ENCODE results near the gene TMEFF1. TPM values are rescaled to one million over a fixed set of nuclear protein-coding genes. Genes with fewer than 3 reads are reported as not detected.
A peak's percentile ranks its signal among the peaks of the same experiment; 100 is the strongest.

TMEFF1 gene
- polyA plus RNA-seq, 2 of the 4 experiments (the other 2 are of a cell fraction): 0.31 to 0.61 TPM

- no peak overlapping the region for H3K4me2 ChIP-seq
- H3K4me1 ChIP-seq: no peaks in the 10 kb centered on the region
- TF ChIP-seq RAD21 (conservative IDR thresholded peaks at IDR 0.05 in 1 of 2, IDR thresholded peaks at IDR 0.05 in 1 of 2) (peak in 1 of 2 experiments; percentile 40; a peak in 2 of 5 replicates), KDM1A (IDR thresholded peaks at IDR 0.05; ENCODE audit: low read depth) (no peak)
- DNase-seq (ENCODE audit: low read depth in 1 of 2, low spot score in 1 of 2) (peak in 1 of 2 experiments; percentile 20), ATAC-seq (peak in 1 of 2 experiments; percentile 72; a peak in 2 of 6 replicates), FAIRE-seq (no peak)
- no peaks in the 10 kb centered on the region for H3K9me3 ChIP-seq
- H3K4me3 ChIP-seq: no peak overlapping the region
- ChIA-PET POLR2A (no interaction called here), CTCF (interaction anchor here (1.0 to 1.3 kb wide), 5 partner anchors 11 to 956 kb away, joined by 3 to 5 read pairs (median 3); no protein-coding TSS in a partner anchor)
- H3K27ac ChIP-seq: no peak overlapping the region
- WGBS (ENCODE audit: missing lambda C conversion rate): 82% methylated on average over 2 of the region's 2 CpGs
Measured at GRCh38 chr9:100492952-100493351, 20.0 kb downstream of the TMEFF1 start.

DNA sequence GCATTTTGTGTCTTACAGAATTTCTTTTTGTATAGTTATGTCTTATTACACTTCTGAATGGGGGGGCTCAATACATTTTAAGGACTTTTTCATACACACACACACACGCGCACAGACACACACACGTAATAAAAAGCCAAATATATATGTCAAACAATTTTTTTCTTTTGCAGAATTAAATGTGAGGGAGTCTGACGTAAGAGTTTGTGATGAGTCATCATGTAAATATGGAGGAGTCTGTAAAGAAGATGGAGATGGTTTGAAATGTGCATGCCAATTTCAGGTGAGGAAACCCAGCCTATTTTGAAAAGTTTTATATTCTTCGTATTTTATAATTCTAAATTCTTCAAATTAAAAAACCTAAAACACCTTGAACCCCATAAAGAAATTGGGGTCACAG is 25.6 kb downstream of the TMEFF1 start:
- ChIA-PET POLR2A (no interaction called here), CTCF (no interaction called here)
- TF ChIP-seq HOXA7 (CRISPR knock-in tag; IDR thresholded peaks at IDR 0.05) (no peak), RAD21 (conservative IDR thresholded peaks at IDR 0.05 in 1 of 2, IDR thresholded peaks at IDR 0.05 in 1 of 2) (no peak), CEBPB (IDR thresholded peaks at IDR 0.05) (0 out of 4 replicates have a peak, but pooled peaks of 1 of the 2 experiments have one; percentile 50), MAFK (IDR thresholded peaks at IDR 0.05; ENCODE audit: partially characterized antibody) (peak; percentile 85), JUNB (IDR thresholded peaks at IDR 0.05) (peak; percentile 19; the same call in 1 of the 2 replicates), BHLHE40 (IDR thresholded peaks at IDR 0.05; ENCODE audit: low read depth, low read length) (no peak), FOSL2 (IDR thresholded peaks at IDR 0.05) (peak; percentile 42; the same call in 1 of the 2 replicates), FOSL2 (CRISPR knock-in tag; IDR thresholded peaks at IDR 0.05) (peak; percentile 92)
- Histone ChIP-seq H3K9me3 (no peaks in the 10 kb centered on the region), H3K27ac (no peak overlapping the region), H3K4me1 (peaks cover 7% of the 10 kb centered on the region; the same call in 2 of the 3 replicates), H3K4me2 (peak overlapping the region; percentile 15; the same call in 1 of the 3 replicates), H3K4me3 (no peak overlapping the region)
- peak in 1 of 2 experiments; percentile 9 for DNase-seq (ENCODE audit: low read depth in 1 of 2, low spot score in 1 of 2)
- 54% methylated on average over 5 of the region's 5 CpGs for WGBS (ENCODE audit: missing lambda C conversion rate)
- no peak for ATAC-seq
- FAIRE-seq: no peak

DNA sequence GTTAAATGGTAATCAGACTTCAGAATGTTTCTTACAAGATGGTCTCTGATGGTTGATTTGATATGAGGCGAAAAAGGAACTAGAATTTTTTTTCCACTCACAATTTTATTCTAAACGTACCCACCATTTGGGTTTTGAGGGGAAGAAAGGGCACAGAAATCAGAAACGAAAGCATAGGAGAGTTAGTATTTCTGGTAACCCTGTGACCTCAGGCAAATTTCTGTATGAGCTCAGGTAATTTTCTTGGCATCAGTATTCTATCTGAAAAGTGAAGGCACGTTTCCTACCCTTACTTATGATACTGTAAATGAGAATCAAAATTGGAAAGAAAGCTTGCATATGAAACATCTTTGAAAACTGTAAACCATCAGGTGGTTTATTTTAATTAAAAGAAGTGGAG is 26.5 kb downstream of the TMEFF1 start:
- FAIRE-seq (no peak), DNase-seq (ENCODE audit: low read depth in 1 of 2, low spot score in 1 of 2) (no peak), ATAC-seq (no peak)
- WGBS (ENCODE audit: missing lambda C conversion rate): 85% methylated on average over 4 of the region's 4 CpGs
- ChIA-PET CTCF (no interaction called here), POLR2A (no interaction called here)
- H3K4me3 ChIP-seq: no peak overlapping the region
- H3K9me3 ChIP-seq: no peaks in the 10 kb centered on the region
- TF ChIP-seq JUNB (IDR thresholded peaks at IDR 0.05): no peak
- no peak overlapping the region for H3K27ac ChIP-seq
- peaks cover 7% of the 10 kb centered on the region; the same call in 2 of the 3 replicates for H3K4me1 ChIP-seq
- no peak overlapping the region for H3K4me2 ChIP-seq

GRCh38 chr9:100499866-100500265 is 26.9 kb downstream of the TMEFF1 start:
- FAIRE-seq: no peak
- no peak for ATAC-seq
- TF ChIP-seq MAZ (IDR thresholded peaks at IDR 0.05; ENCODE audit: borderline replicate concordance, low read depth, low read length) (no peak), EHMT2 (IDR thresholded peaks at IDR 0.05; ENCODE audit: low read depth) (no peak), FOSB (CRISPR knock-in tag; IDR thresholded peaks at IDR 0.05) (no peak), PHF8 (IDR thresholded peaks at IDR 0.05; ENCODE audit: borderline replicate concordance, low read depth) (no peak), RFX5 (IDR thresholded peaks at IDR 0.05) (no peak), NPAS2 (CRISPR knock-in tag; IDR thresholded peaks at IDR 0.05; ENCODE audit: borderline replicate concordance) (no peak), CHD2 (IDR thresholded peaks at IDR 0.05; ENCODE audit: low read length, partially characterized antibody) (no peak), RAD21 (conservative IDR thresholded peaks at IDR 0.05 in 1 of 2, IDR thresholded peaks at IDR 0.05 in 1 of 2) (no peak), FOSL2 (IDR thresholded peaks at IDR 0.05) (no peak), FOSL2 (CRISPR knock-in tag; IDR thresholded peaks at IDR 0.05) (no peak), MYC (IDR thresholded peaks at IDR 0.05; ENCODE audit: borderline replicate concordance, low read length) (no peak), HDAC2 (IDR thresholded peaks at IDR 0.05) (no peak), ZFP36 (IDR thresholded peaks at IDR 0.05; ENCODE audit: borderline replicate concordance, partially characterized antibody) (no peak), REST (IDR thresholded peaks at IDR 0.05) (no peak), CBX2 (IDR thresholded peaks at IDR 0.05; ENCODE audit: borderline replicate concordance, low read depth) (no peak), KDM1A (IDR thresholded peaks at IDR 0.05; ENCODE audit: low read depth) (no peak), POLR2AphosphoS2 (conservative IDR thresholded peaks at IDR 0.05; ENCODE audit: low read length) (no peak), MAFK (IDR thresholded peaks at IDR 0.05; ENCODE audit: partially characterized antibody) (no peak), NFE2L2 (conservative IDR thresholded peaks at IDR 0.05; ENCODE audit: low read length) (no peak)
- TF ChIP-seq, protein P1, sequence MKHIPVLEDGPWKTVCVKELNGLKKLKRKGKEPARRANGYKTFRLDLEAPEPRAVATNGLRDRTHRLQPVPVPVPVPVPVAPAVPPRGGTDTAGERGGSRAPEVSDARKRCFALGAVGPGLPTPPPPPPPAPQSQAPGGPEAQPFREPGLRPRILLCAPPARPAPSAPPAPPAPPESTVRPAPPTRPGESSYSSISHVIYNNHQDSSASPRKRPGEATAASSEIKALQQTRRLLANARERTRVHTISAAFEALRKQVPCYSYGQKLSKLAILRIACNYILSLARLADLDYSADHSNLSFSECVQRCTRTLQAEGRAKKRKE (CRISPR knock-in tag; IDR thresholded peaks at IDR 0.05; ENCODE audit: low read depth): no peak
- ChIA-PET CTCF (no interaction called here), POLR2A (no interaction called here)
- Histone ChIP-seq H3K4me1 (peaks cover 7% of the 10 kb centered on the region; the same call in 2 of the 3 replicates), H3K9me3 (no peaks in the 10 kb centered on the region), H3K4me2 (no peak overlapping the region), H3K4me3 (no peak overlapping the region), H3K27ac (no peak overlapping the region)
- DNase-seq (ENCODE audit: low read depth in 1 of 2, low spot score in 1 of 2): no peak
- 91% methylated on average over 2 of the region's 2 CpGs for WGBS (ENCODE audit: missing lambda C conversion rate)
